HG02571 (cell line): ENCODE results near the gene DPYSL5.

ENCODE experiments used
- ATAC-seq: cut with Tn5 transposase; IDR thresholded peaks from one replicate; pipeline ENCODE4 v1.9.1; 2021; ENCODE audit warnings: mild to moderate bottlenecking, moderate library complexity; ENCODE audit not compliant: unreplicated experiment

The DPYSL5 gene

DNA sequence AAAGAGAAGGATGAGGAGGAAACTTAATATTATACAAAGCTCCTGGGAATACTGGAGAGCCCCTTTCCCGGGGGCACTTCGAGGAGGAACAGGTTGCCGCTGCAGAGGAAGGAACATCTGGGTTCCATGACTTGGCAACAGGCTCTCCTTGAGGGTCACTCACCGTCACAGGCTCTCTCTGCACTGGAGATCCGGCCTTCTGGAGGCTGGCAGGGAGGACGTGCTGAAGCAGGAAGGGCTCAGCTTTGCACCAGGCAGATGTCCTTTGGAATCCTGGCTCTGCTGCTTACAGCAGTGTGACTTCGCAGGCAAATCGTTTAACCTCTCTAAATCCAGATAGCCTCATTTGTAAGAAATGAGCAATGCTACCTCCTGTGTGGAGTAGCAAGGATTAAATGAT is 2.9 kb upstream of the DPYSL5 start:
- no peak for ATAC-seq

- ATAC-seq: no peak
Measured at GRCh38 chr2:26846334-26847306, 1.3 kb upstream of the DPYSL5 start.

- no peak for ATAC-seq
Measured at GRCh38 chr2:26847307-26847654, 651 bp upstream of the DPYSL5 start.

- ATAC-seq: no peak
Measured at GRCh38 chr2:26848336-26849055, 564 bp downstream of the DPYSL5 start.

DNA sequence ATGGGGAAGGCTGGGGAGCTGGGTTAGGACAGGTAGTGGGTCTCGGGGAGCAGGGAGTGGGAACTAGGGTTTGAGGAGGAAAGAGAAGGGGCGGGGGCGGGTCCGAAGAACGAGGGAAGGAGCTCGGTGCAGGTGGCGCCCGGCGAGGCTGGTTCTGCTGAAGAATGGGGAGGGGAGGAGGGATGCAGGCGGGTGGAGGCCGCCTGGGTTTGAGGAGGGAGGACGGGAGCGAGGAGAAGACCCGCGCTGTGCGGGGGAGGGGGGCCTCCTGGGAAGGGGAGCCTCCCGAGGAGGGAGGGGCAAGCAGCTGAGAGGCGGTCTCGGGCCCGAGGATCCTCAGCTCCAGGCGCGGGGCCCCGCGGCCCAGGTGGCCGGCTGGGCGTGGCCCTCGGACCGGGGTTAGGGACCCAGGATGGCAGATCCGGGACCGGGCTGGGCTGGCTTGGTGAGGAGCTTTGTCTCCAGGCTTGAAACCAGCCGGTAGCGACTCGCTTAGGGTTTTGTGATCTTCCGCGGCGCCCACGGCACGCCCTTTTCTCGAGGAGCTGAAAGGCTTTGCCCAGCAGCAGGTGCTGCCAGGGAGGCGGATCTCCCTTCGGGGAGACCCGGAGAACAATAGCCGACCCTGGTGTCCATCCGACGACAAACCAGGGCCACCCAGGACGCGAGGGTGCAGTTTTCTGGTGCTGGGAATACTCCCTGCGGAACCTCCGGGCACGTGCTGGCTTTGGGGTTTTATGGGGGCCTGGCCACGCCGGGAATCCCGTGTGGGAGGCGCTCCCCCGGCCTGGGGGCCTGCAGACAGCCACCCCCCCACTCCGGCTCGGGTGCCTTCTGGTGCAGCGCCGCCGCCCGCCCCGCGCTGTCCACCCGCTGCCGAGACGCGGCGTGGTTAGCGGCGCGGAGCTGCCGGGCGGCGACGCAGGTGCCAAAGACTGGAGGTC is 1.4 kb downstream of the DPYSL5 start:
- no peak for ATAC-seq

- no peak for ATAC-seq
Measured at GRCh38 chr2:26850000-26850431, 2.1 kb downstream of the DPYSL5 start.

DNA sequence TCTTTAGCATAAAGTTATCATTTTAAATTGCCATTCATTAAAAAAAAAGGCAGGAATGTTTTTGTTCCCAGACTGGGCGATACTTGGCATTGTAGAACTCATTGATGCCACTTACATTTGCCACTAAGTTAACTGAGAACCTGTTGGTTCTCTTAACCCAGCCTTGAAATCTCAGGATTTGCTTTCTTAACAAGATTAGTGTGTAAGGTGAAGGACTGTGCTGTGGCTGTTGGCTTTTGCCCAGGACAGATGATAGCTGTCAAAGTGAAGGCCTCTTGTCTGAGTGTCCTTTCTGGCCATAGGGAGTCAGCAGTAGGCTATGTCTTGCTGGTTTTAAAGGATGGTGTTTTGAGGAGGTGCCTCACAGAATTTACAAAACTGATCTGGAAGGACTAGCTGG is 2.6 kb downstream of the DPYSL5 start:
- no peak for ATAC-seq

GRCh38 chr2:26852405-26853306 is 4.7 kb downstream of the DPYSL5 start:
- ATAC-seq: no peak

DNA sequence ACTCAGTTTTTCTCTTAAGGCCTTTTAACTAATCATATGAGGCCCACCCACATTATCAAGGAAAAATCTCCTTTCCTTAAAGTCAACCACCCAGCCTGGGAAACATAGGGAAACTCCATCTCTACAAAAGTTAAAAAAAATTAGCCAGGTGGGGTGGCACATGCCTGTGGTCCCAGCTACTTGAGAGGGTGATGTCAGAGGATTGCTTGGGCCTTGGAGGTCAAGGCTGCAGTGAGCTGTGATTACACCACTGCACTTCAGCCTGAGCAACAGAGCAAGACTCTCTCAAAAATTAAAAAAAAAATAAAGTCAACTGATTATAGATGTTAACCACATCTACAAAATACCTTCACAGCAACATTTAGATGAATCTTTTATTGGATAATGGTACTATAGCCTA is 5.8 kb downstream of the DPYSL5 start:
- ATAC-seq: no peak

DNA sequence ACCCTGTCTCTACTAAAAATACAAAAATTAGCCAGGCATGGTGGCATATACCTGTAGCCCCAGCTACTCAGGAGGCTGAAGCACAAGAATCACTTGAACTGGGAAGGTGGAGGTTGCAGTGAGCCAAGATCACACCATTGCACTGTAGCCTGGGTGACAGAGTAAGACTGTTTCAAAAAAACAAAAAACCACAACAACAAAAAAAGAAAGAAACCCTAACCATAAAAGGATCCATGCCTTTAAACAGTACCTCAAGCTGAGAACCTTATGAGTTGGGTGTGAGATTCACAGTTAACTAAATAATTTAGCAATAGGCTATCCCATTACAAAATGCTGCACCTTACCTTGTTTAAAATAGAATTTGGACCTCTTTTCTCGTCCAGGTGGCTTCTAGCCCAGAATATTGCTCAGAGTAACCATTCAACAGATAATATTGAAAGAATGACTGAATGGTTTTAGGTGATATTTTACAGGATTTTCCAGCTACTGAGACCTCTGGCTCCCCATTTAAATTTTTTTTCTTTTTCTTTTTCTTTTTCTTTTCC is 6.4 kb downstream of the DPYSL5 start:
- ATAC-seq: no peak

GRCh38 chr2:26855466-26855865 is 7.5 kb downstream of the DPYSL5 start:
- ATAC-seq: no peak

GRCh38 chr2:26859622-26860021 is 11.7 kb downstream of the DPYSL5 start:
- ATAC-seq: no peak

DNA sequence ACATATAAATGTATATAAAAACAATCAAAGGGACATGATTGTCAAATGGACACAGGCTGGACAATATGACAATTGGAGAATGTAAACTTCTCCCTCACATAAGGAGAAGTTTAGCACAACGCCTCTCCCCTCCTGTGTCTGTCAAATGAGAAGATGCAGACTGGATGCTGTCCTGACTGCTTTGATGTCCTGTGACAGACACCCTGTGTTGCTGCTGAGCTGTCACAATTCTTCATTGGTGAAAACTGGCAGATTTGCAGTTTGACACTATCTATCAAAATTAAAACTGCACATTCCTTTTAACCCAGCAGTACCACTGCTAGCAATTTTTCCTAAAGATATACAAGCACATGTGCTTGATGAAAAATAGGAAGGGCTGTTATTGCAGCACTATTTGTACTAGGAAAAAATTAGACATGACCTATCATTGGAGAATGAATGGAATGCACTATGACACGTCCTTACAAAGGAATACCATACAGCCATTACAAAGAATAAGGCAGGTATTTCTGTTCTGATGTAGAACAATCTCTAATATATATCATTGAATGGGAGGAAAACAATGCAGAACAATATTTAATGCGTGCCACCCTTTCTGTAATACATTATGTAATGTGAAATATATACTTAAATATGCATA is 12.4 kb downstream of the DPYSL5 start:
- ATAC-seq: no peak

DNA sequence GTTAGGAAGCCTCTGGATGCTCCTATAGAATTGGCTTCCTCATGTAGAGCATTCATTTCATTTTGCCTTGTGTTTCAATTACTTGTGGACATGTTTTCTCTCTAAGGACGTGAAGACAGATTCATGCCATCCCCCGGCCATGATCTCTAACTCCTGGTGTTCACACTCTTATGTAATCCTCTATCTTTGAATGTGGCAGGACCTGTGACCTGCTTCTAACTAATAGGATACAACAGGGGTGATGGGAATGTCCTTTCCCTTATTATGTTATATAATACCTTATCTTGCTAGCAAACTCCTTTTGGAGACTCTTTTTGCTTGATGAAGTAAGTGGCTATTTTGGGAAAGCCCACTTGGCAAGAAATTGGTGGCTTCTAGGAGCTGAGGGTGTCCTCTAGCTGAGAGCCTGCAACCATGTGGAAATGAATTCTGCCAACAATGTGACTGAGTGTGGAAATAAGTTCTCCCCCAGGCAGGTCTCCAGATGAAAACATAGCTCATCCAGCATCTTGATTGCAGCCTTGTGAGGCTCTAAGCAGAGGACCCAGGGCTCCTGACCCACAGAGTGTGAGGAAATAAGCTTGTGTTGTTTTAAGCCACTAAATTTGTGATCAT is 13.8 kb downstream of the DPYSL5 start:
- no peak for ATAC-seq

GRCh38 chr2:26864226-26864625 is 16.3 kb downstream of the DPYSL5 start:
- ATAC-seq: no peak

DNA sequence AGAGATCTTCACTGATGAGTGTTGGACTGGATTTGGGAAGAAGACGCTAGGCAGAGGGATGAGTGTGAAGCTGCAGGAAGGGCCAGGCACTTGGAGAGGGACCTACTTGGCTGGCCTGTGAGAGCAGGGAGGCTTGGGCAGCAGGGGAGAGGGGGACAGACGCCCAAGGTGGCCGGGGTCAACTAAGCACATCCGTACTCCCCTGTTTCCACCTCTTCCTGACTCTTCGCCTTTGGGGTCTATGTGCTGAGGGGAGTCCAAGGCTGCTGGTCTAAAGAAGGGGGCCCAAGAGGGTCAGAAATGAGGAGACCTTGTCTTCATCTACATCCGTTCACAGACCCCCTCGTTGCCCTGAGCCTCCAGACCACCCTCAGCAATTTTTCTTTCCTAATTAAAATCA is 16.7 kb downstream of the DPYSL5 start:
- ATAC-seq: no peak

DNA sequence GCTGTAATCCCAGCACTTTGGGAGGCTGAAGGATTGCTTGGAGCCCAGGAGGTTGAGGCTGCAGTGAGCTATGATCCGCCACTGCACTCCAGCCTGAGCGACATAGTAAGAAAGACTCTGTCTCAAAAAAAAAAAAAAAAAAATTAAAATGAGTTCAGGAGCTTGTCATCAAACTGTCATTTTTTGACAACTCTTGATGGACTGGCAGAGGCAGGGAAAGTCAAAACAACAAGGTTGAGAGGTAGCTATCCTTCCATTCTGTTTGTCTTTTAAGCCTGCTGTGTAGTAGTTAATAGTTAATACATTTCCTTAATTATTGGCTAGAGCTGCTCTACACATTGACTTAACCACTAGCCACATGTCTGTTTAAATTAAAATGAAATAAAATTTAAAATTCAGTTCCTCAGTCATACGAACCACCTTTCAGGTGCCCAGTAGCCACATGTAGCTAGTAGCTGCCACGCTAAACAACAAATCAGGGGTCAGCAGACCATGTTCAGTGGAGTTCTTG is 22.7 kb downstream of the DPYSL5 start:
- ATAC-seq: no peak

- no peak for ATAC-seq
Measured at GRCh38 chr2:26873286-26873983, 25.5 kb downstream of the DPYSL5 start.
